Tibial artery (tissue), 4 donors: ENCODE data around the gene CHRNA1.
A peak's percentile ranks its signal among the peaks of the same experiment; 100 is the strongest.

Experiments
- DNase-seq, 2 donors: peaks; one replicate each; pipeline ENCODE4 v3.0.0-alpha.2; 2019
- H3K27ac ChIP-seq, 2 donors: fragments of 200-600 bp; sonication (generic) in 1 of 2; 1 replicate in 1 of 2; 2 replicates in 1 of 2; pipeline ENCODE4 v1.5.1; 2018 to 2019; ENCODE audit warnings: mild to moderate bottlenecking in 1 of 2
- H3K27me3 ChIP-seq, 2 donors: fragments of 200-600 bp; sonication (generic) in 1 of 2; one replicate each; pipeline versions ENCODE4 v1.5.1 to v1.6.0; 2016 to 2019
- H3K36me3 ChIP-seq, 3 donors: fragments of 200-600 bp; sonication (generic) in 2 of 3; one replicate each; pipeline ENCODE4 v1.5.1; 2016 to 2019; ENCODE audit warnings: mild to moderate bottlenecking in 2 of 3
- H3K4me1 ChIP-seq, 4 donors: fragments of 200-600 bp; sonication (generic) in 2 of 4; 1 replicate in 3 of 4; 2 replicates in 1 of 4; pipeline ENCODE4 v1.5.1; 2016 to 2019
- H3K4me3 ChIP-seq, 2 donors: fragments of 200-600 bp; sonication (generic) in 1 of 2; 1 replicate in 1 of 2; 2 replicates in 1 of 2; pipeline ENCODE4 v1.5.1; 2018 to 2019; ENCODE audit warnings: mild to moderate bottlenecking in 2 of 2
- H3K9me3 ChIP-seq, 3 donors: fragments of 200-600 bp; sonication (generic) in 1 of 3; one replicate each; pipeline ENCODE4 v1.5.1; 2016 to 2019
- intact Hi-C: fragments of 100-400 bp; cut with DNase I; formaldehyde crosslinking; loops from one replicate; pipeline ENCODE4 v1.15.0; 2023; ENCODE audit warnings: low total_unique reads
- TF ChIP-seq, protein P1 (sequence below), 2 experiments: fragments of 200-600 bp in 1 of 2; fragments of 450-650 bp in 1 of 2; IDR thresholded peaks; one replicate each; pipeline ENCODE4 v1.5.1; 2017 to 2019; ENCODE audit warnings: antibody characterized with exemption in 2 of 2, mild to moderate bottlenecking in 1 of 2, moderate library complexity in 1 of 2

CHRNA1 gene

DNA sequence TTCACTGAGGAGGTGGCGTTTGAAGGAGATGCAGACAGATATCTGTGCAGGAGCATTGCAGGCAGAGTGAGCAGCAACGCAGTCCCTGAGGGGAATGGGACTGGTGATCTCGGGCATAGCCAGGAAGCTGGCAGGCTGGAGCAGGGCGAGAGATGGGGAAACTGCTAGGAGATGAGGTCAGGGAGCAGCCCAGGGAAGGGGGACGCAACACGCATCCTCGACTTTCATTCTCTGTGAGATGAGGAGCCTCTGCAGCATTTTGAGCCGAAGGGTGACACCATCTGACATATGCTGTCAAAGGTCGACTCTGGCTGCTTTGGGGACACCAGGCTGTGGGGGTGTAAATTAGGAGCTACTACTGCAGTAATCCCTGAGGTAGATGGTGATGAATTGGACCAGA lies 4.3 kb upstream of the CHRNA1 start:
- no peaks in the 10 kb centered on the region for H3K9me3 ChIP-seq
- intact Hi-C loops, result no loop called here
- TF ChIP-seq, protein P1, sequence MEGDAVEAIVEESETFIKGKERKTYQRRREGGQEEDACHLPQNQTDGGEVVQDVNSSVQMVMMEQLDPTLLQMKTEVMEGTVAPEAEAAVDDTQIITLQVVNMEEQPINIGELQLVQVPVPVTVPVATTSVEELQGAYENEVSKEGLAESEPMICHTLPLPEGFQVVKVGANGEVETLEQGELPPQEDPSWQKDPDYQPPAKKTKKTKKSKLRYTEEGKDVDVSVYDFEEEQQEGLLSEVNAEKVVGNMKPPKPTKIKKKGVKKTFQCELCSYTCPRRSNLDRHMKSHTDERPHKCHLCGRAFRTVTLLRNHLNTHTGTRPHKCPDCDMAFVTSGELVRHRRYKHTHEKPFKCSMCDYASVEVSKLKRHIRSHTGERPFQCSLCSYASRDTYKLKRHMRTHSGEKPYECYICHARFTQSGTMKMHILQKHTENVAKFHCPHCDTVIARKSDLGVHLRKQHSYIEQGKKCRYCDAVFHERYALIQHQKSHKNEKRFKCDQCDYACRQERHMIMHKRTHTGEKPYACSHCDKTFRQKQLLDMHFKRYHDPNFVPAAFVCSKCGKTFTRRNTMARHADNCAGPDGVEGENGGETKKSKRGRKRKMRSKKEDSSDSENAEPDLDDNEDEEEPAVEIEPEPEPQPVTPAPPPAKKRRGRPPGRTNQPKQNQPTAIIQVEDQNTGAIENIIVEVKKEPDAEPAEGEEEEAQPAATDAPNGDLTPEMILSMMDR (IDR thresholded peaks at IDR 0.05), result no peak
- H3K36me3 ChIP-seq, result no peaks in the 10 kb centered on the region
- no peak for DNase-seq
- H3K27ac ChIP-seq, result no peak overlapping the region
- H3K4me3 ChIP-seq, result no peak overlapping the region
- H3K4me1 ChIP-seq, result peaks cover 0 to 34% (median 10%) of the 10 kb centered on the region in 4 donors
- H3K27me3 ChIP-seq, result no peaks in the 10 kb centered on the region

DNA sequence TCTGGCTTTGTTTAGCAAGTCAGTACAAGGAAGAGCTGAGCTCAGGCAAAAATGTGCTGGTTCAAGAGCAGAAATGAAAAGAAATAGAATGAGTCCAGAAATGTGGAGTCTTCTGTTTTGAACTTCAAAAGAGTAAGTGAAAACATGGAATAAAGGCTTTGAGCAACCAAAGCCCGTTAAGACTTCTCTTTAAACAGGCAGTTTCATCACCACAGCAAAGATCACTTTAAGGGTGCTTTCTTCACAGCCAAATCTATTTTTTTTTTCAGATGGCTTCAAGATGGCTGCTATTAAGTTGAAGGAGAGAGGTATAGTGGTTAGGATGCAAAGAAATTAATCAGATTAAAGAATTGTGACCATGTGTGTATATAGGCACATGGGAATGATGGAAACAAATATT lies 2.0 kb upstream of the CHRNA1 start:
- no peaks in the 10 kb centered on the region for H3K36me3 ChIP-seq
- intact Hi-C loops, result no loop called here
- TF ChIP-seq, protein P1 (IDR thresholded peaks at IDR 0.05), result no peak
- DNase-seq, result no peak
- H3K9me3 ChIP-seq, result no peaks in the 10 kb centered on the region
- H3K4me1 ChIP-seq, result peaks cover 0 to 36% (median 0%) of the 10 kb centered on the region in 4 donors
- peak overlapping the region in 1 of 2 donors; percentile 25 for H3K27ac ChIP-seq
- no peaks in the 10 kb centered on the region for H3K27me3 ChIP-seq
- H3K4me3 ChIP-seq, result no peak overlapping the region

DNA sequence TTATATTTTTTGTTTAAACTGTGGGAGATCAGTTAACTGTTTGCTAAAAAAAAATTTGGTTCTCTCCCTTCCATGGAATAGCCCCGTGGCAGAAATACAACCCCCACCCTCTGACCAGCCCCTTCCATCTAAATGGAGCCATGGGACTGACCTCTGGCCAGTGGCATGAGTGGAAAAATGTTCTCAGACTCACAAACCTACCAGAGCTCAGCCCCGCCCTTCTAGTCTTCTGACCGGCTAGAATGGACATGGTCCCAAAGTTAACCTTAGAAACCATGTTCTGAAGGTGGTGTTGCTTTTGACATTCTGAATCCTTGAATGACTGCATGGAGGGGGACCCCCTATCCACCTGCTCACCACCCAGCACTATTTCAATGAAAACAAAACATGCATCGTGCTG lies 1.3 kb upstream of the CHRNA1 start:
- H3K36me3 ChIP-seq, result no peaks in the 10 kb centered on the region
- no peaks in the 10 kb centered on the region for H3K9me3 ChIP-seq
- no peaks in the 10 kb centered on the region for H3K27me3 ChIP-seq
- intact Hi-C loops, result no loop called here
- DNase-seq, result no peak
- no peak overlapping the region for H3K4me3 ChIP-seq
- H3K27ac ChIP-seq, result no peak overlapping the region
- peaks cover 0 to 36% (median 0%) of the 10 kb centered on the region in 4 donors for H3K4me1 ChIP-seq
- TF ChIP-seq, protein P1 (IDR thresholded peaks at IDR 0.05), result no peak

DNA sequence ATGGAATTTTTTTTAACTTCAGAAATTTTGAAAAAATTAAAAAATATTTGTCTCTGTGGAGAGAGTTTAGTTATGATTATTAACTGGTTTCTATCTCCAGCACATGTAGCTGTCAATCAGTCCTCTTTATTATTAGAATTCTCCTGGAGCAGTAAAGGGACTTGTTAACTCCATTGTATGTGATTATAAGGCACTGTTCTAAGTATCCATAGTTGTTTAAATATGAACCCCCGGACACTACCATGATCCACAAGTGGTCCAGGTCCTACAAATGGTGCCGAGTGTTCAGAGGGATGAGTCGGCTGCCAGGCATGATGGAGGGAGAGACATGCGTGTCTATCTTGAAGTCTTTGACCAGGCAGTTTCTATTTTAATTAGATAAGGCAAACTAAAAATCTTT lies 492 bp downstream of the CHRNA1 start:
- no peak overlapping the region for H3K4me3 ChIP-seq
- TF ChIP-seq, protein P1 (IDR thresholded peaks at IDR 0.05), result no peak

DNA sequence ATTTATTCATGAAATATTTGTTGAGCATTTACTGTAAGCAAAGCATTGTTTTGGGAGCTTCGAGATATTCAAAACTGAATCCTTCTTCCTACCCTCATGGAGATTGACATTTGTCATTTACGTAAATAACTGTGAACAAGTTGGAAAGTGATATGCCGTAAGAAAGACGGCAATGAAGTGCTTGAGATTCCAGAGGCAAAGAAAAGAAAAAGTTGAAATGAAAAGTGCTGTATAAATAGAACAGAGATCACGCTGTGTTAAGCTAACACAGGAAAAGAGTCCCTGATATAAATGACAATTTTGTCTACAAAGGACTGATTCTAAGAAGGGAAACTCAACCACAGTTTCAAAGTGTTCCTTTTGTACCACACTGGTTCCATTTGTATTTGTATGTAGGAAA lies 1.8 kb downstream of the CHRNA1 start:
- H3K9me3 ChIP-seq, result no peaks in the 10 kb centered on the region
- H3K4me1 ChIP-seq, result peaks cover 0 to 36% (median 0%) of the 10 kb centered on the region in 4 donors
- intact Hi-C loops, result no loop called here
- H3K36me3 ChIP-seq, result no peaks in the 10 kb centered on the region
- TF ChIP-seq, protein P1 (IDR thresholded peaks at IDR 0.05), result no peak
- no peaks in the 10 kb centered on the region for H3K27me3 ChIP-seq
- no peak overlapping the region for H3K4me3 ChIP-seq
- DNase-seq, result no peak
- peak overlapping the region in 1 of 2 donors; percentile 36 for H3K27ac ChIP-seq

More for the DNA sequence above, 492 bp downstream of the CHRNA1 start:
- H3K27me3 ChIP-seq, result no peaks in the 10 kb centered on the region
- intact Hi-C loops, result no loop called here
- H3K9me3 ChIP-seq, result no peaks in the 10 kb centered on the region
- DNase-seq, result no peak
- H3K4me1 ChIP-seq, result peaks cover 0 to 36% (median 0%) of the 10 kb centered on the region in 4 donors
- no peaks in the 10 kb centered on the region for H3K36me3 ChIP-seq
- H3K27ac ChIP-seq, result no peak overlapping the region

DNA sequence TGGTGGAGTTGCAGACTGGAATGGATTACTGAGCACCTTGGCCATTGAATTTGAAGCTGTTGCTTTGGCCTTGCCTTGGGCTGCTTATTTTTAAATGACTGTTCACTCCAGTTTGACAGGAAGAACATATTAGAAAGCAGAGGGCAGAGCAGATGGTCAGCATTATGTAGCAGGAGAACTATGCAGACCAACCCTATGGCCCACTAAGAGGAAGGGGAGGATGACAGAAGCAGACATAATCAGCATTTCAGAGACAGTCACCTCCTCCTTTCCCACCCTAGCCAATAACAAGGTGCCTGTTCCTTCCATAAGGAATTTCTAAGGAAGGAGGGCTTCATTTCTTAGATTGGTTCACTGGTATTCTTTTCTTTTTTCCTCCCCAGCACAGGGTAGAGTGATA lies 2.4 kb downstream of the CHRNA1 start:
- Histone ChIP-seq H3K4me3 (no peak overlapping the region), H3K27ac (no peak overlapping the region), H3K27me3 (no peaks in the 10 kb centered on the region), H3K9me3 (no peaks in the 10 kb centered on the region), H3K36me3 (no peaks in the 10 kb centered on the region), H3K4me1 (peaks cover 0 to 36% (median 0%) of the 10 kb centered on the region in 4 donors)
- intact Hi-C loops, result no loop called here
- TF ChIP-seq, protein P1 (IDR thresholded peaks at IDR 0.05), result no peak
- no peak for DNase-seq
